Epidermal melanocyte (primary cell): Measurements from ENCODE around the gene PARD3B.

Source experiments
- DNase-seq: peaks from one replicate; pipeline ENCODE4 v3.0.0; 2011; ENCODE audit warnings: low spot score; ENCODE audit not compliant: insufficient read length

PARD3B gene

DNA sequence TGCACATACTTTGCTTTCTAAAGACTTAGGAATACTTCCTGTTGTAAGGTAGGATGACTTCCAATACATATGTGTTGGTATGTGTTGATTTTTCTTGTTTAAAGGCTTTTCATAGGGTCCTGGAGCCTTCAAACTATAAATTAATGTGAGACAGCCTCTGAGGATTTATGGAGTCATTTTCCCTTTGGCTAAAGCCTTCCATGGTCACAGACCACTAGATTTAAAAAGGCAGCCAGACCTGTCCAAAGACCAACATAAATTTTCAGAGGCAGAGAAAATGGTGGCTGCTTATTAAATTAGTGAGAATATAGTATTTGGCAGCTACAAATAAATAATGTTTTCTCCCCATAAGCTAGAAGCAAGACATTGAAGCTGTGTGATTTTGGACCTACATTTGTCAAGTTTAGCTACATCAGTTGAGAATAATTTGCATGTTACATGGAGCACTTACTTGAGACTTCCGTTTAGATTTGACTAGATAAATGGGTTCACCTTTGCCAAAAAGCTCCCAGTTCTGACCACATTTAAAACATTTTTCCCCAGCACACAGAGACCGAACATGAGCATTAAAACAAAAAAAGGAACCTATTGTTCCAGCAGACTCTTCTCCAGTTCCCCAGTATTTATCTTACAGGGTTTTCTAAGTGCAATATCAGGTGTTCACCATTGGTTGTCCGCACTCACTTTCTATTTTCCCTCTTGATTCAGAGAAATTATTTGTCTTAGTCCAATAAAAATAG, 402.9 kb downstream of the PARD3B start:
- DNase-seq: no peak

DNA sequence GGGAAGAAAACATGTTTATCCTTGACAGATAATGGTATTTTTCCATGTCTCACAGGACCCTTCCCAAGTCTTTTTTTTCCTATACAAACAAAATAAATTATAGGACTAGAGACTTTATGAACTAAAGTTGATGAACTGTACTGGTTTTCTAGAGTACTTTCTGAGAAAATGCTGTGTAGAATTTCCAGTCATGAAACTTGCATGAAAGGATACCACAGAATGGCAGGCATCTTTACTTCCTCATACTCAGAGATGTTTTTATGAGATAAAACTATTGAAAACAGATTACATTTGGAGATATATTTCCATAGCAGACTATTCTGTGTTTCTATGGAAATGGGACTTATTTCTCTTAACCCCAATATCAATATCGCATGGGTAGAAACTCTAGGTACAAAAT, 403.5 kb downstream of the PARD3B start:
- DNase-seq: no peak

GRCh38 chr2:204950695-204951346, 405.5 kb downstream of the PARD3B start:
- no peak for DNase-seq

DNA sequence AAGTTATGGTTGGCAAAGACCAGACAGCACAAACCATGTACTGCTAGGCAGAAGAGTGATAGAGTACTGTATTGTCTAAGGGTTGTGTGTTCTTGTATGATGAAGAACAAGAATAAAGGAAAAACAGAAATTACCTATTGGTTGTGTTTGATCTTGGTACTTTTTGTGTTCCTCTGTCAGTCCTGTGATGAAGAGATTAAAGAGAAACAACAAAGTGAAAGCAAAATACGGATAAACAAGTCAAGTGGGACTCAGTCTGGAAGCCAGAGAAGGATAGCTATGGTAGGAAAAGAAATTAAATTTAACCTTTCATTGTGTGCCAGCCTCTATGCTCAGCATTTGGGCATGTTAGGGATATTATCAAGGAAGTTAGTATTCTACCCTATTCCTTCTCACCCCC, 413.1 kb downstream of the PARD3B start:
- DNase-seq: no peak

GRCh38 chr2:204964414-204964813, 419.1 kb downstream of the PARD3B start:
- DNase-seq: no peak

- DNase-seq: no peak
These were observed 421.0 kb downstream of the PARD3B start for GRCh38 chr2:204966245-204966644.

GRCh38 chr2:204967199-204967960, 422.1 kb downstream of the PARD3B start:
- DNase-seq: no peak

GRCh38 chr2:204971206-204971907, 426.1 kb downstream of the PARD3B start:
- peak; percentile 48 for DNase-seq

DNA sequence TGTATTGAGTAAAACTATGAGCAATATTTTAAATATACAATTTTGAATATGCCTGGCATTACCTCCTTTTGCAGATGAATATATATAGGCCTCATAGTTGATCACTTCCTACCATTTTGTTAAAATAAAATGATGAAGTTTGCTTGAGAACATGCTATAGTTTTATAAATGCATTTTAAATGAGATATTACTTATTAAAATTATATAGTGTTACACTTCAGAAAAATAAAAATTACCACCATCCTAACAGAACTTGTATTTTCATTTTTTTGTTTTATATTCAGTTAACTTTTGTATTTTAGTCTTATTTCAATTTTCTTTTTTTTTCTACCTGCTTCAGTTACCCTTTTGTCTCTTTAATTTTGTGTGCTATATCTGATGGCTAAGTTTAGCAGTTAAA, 426.9 kb downstream of the PARD3B start:
- no peak for DNase-seq

- no peak for DNase-seq
These were observed 427.5 kb downstream of the PARD3B start for GRCh38 chr2:204972606-204973336.

DNA sequence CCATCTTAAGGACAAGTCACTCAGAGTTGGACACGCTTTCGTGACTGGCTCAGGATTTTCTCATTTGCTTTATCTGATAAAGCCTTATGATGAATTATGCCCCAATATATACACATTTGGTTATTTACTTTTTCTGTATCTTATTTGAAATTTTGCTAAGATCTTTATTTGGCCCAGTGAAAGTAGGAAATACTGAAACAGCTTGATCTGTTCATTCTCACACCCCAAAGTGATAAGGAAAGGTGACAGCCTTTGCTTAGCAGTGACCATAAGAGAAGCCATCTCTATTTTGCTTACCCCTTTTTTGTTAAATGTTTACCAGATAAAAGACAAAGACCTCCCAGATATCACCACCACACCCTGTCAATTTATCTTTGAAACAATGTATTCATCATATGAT, 428.3 kb downstream of the PARD3B start:
- no peak for DNase-seq

DNA sequence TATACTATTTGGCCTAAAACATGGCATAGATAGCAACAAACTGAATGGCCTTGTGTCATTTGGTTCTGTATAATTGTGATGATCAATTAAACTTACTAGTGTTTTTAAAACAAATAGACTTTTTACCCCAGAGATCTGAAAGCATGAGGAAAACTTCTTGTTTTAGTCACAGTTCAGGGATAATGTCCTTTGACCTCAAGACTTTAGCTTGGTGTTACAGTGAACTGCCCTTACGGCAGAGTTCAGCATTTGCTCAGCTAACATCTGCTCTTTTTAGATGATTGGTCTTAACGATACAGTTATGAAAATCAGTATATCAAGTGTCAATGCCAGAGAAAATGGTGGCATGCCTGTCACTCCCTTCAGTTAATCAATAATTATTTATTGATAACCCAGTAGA, 429.2 kb downstream of the PARD3B start:
- DNase-seq: no peak

- no peak for DNase-seq
These were observed 432.6 kb downstream of the PARD3B start for GRCh38 chr2:204977914-204978313.

DNA sequence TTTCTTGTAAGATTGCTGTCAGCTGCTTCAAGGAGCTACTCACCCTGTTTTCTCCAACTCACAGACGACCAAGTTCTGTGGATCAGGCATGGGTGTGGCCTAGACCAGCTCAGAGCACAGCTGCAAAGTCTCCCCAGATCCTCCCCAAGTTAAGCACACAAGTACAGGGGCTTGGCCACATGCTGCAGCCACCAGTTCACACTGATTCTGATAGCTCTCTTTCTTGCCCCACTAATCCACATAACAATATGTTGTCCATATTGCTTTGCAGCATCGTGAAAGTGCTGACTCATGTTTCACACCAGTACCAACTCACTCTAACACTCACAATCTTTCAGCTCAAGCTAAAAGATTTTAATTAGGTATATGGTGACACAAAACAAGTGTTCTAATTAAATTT, 437.0 kb downstream of the PARD3B start:
- no peak for DNase-seq

DNA sequence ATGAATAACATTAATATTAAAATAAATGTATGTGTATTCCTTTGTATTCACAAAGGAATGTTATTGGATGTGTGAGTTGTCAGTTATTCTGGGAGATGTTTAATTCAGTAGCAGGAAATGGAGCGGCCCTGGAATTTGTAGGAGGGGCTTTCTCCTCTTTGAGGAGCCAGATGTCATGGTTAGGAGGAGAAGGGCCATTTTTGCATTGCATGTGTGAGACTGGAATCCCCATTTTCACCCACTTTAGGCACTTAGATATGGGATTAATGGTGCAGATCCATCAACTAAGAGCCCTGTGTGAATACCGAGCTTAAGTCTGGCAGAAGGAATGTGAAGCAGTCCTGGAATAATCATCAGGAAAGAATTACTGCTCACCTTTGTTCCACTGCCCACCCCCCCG, 439.2 kb downstream of the PARD3B start:
- DNase-seq: no peak

DNA sequence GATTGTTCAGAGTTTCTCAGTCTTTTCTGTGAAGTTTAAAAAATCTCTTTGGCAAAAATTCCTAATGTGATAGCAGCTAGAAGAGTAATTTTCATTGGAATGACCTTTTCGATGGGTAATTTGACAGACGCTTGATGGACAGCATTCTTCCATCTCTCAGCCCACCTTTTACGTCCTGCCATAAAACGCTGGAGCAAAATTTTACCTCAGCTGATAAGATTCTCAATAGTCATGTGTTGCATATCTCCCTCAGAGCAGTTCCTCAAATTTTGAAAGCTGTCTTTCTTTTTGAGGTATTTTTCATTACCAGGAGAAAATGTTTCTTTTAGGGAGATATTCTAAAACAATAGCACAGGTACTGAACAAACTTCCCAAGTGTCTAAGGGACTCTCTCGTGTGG, 441.4 kb downstream of the PARD3B start:
- no peak for DNase-seq

- DNase-seq: no peak
These were observed 443.6 kb downstream of the PARD3B start for GRCh38 chr2:204988836-204989235.

DNA sequence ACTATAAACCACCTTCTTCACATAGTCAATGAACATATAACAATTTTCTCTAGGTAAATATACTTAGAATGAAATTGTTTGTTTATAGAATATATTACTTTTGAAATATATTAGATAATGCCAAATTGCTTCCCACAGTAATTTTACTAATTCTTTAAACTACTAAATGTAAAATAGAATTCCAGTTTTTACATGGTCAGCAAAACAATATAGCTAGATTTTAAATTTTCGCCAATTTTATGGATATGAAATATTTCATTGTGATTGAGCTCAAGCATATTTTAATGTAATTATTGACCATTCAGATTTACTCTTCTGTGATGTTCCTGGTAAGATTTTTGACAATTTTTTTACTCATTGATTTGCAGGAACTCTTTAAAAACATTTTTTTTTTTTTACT, 444.6 kb downstream of the PARD3B start:
- no peak for DNase-seq

DNA sequence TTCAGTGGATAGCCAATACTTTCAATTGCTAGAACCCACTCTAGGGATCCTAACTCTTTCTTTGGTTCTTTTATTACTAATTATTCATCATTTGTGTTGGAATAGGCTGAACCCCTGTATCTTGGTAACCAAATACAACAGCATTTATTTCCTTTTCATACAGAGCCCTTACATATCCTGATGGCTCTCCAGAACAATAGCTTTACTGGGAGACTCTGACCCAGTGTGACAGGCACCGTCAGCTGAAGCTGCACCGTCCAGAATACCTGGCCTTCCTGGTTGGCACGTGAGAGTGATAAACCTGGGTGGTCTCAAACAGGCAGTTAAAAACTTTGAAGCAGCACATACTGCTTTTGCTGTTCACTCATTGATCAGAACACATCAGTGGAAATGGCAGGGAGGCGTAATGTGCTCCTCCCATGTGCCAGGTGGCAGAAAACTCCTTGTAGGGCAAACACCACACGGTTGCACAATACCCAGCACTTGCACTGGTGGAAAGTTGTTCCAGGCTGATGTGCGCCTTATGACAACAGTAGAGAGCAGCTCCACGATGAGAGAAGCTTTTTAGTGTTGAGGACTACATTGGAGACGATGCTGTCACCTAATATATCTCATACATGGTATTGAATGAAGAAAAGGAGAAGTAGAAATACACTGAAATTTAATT, 456.2 kb downstream of the PARD3B start:
- no peak for DNase-seq

GRCh38 chr2:205002390-205002789, 457.1 kb downstream of the PARD3B start:
- DNase-seq: no peak

DNA sequence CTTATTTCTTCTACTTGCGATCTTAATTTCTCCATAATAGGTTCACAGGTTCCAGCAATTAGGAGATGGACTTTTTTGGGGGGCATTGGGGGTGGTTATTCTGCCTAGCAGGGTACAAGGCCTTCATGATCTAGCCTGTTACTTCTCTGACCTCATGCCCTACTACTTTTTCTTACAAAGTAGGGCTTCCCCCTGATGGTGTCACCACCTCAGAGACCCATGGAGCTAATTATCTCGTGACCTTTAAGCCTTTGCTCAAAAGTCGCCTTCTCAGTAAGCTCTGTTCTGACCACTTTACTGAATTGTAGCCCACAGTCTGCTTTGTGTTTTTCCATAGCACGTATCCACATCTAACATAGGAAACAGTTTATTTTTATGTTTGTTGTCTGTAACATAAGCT, 458.0 kb downstream of the PARD3B start:
- DNase-seq: no peak
